ENCODE measurements around the gene POC5.

The POC5 gene

GRCh38 chr5:75756211-75756610 is 39.0 kb upstream of the POC5 start:
- Histone ChIP-seq H3K9me2 (replicated peaks; ENCODE audit: control insufficient read depth, low read length) (no peaks in the 10 kb centered on the region), H3K36me3 (ENCODE audit: control insufficient read depth, low read length) (no peaks in the 10 kb centered on the region), H3K4me1 (ENCODE audit: control insufficient read depth, low read length) (no peaks in the 10 kb centered on the region), H3K4me3 (ENCODE audit: low read length) (no peak overlapping the region), H3F3A (ENCODE audit: control insufficient read depth, insufficient read depth) (no peaks in the 10 kb centered on the region), H3K27ac (ENCODE audit: low read depth, low read length) (no peak overlapping the region), H4K20me1 (ENCODE audit: control insufficient read depth, insufficient read depth, low read depth, low read length) (no peaks in the 10 kb centered on the region), H3K79me2 (ENCODE audit: control insufficient read depth, low read length) (no peaks in the 10 kb centered on the region), H3K4me2 (ENCODE audit: low read length) (no peak overlapping the region), H3K9me3 (ENCODE audit: control insufficient read depth, insufficient read depth, low read length) (no peaks in the 10 kb centered on the region), H3K27me3 (ENCODE audit: control insufficient read depth, low read length) (peaks cover 16% of the 10 kb centered on the region)
- no peak for TF ChIP-seq EZH2phosphoT487 (IDR thresholded peaks at IDR 0.05; ENCODE audit: borderline replicate concordance, low read length)
- TF ChIP-seq, protein P1, sequence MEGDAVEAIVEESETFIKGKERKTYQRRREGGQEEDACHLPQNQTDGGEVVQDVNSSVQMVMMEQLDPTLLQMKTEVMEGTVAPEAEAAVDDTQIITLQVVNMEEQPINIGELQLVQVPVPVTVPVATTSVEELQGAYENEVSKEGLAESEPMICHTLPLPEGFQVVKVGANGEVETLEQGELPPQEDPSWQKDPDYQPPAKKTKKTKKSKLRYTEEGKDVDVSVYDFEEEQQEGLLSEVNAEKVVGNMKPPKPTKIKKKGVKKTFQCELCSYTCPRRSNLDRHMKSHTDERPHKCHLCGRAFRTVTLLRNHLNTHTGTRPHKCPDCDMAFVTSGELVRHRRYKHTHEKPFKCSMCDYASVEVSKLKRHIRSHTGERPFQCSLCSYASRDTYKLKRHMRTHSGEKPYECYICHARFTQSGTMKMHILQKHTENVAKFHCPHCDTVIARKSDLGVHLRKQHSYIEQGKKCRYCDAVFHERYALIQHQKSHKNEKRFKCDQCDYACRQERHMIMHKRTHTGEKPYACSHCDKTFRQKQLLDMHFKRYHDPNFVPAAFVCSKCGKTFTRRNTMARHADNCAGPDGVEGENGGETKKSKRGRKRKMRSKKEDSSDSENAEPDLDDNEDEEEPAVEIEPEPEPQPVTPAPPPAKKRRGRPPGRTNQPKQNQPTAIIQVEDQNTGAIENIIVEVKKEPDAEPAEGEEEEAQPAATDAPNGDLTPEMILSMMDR (IDR thresholded peaks at IDR 0.05; ENCODE audit: low read depth, low read length, poor library complexity, severe bottlenecking), result no peak

DNA sequence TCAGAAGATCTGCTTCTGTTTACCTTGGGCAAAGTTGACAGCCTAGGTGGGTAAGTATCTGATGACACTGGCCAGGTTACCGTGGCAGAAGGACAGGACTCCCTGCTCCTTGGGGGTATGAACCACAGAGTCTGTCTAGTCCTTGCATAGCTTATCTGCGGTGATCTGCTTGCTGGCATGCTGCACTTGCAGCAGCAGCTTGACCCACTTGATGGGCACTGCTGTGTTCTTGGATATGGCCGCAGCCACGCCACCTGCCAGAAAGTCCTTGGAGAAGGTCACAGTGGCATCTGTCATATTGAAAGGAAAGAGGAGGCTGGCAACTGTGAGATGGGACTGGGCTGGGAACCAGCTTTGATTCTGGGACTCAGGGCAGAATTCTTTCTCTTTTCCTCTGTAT is 35.9 kb upstream of the POC5 start:
- no peaks in the 10 kb centered on the region for H3K9me2 ChIP-seq (replicated peaks; ENCODE audit: control insufficient read depth, low read length)
- peaks cover 15% of the 10 kb centered on the region for H3K27me3 ChIP-seq (ENCODE audit: control insufficient read depth, low read length)
- no peak overlapping the region for H3K4me2 ChIP-seq (ENCODE audit: low read length)
- H3K27ac ChIP-seq (ENCODE audit: low read depth, low read length), result no peak overlapping the region
- no peaks in the 10 kb centered on the region for H3K4me1 ChIP-seq (ENCODE audit: control insufficient read depth, low read length)
- H3K36me3 ChIP-seq (ENCODE audit: control insufficient read depth, low read length), result no peaks in the 10 kb centered on the region
- H3K79me2 ChIP-seq (ENCODE audit: control insufficient read depth, low read length), result no peaks in the 10 kb centered on the region
- no peak overlapping the region for H3K4me3 ChIP-seq (ENCODE audit: low read length)
- no peaks in the 10 kb centered on the region for H4K20me1 ChIP-seq (ENCODE audit: control insufficient read depth, insufficient read depth, low read depth, low read length)
- TF ChIP-seq, protein P1 (IDR thresholded peaks at IDR 0.05; ENCODE audit: low read depth, low read length, poor library complexity, severe bottlenecking), result no peak
- no peak for TF ChIP-seq EZH2phosphoT487 (IDR thresholded peaks at IDR 0.05; ENCODE audit: borderline replicate concordance, low read length)
- H3K9me3 ChIP-seq (ENCODE audit: control insufficient read depth, insufficient read depth, low read length), result no peaks in the 10 kb centered on the region
- H3F3A ChIP-seq (ENCODE audit: control insufficient read depth, insufficient read depth), result no peaks in the 10 kb centered on the region

DNA sequence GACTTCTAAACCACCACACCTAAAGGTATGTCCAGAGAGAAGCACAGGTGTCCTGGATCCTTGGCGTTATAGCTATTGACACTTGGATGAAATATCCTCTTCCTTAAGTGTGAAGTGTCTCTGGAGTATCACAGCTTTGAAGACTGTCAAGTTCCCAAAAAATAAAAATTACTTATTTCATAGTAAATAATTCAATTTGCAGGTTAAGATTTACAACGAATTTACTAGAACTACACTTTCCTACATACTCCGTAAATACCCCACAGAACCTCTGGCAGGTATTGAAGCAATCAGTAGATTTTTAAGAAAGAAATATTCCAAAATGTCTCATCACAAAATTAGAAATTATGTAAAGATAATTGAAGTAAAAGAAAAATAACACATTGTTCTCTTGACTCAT is 27.1 kb upstream of the POC5 start:
- no peaks in the 10 kb centered on the region for H4K20me1 ChIP-seq (ENCODE audit: control insufficient read depth, insufficient read depth, low read depth, low read length)
- H3F3A ChIP-seq (ENCODE audit: control insufficient read depth, insufficient read depth), result no peaks in the 10 kb centered on the region
- H3K9me3 ChIP-seq (ENCODE audit: control insufficient read depth, insufficient read depth, low read length), result no peaks in the 10 kb centered on the region
- H3K36me3 ChIP-seq (ENCODE audit: control insufficient read depth, low read length), result no peaks in the 10 kb centered on the region
- H3K9me2 ChIP-seq (replicated peaks; ENCODE audit: control insufficient read depth, low read length), result no peaks in the 10 kb centered on the region
- H3K27me3 ChIP-seq (ENCODE audit: control insufficient read depth, low read length), result no peaks in the 10 kb centered on the region
- H3K79me2 ChIP-seq (ENCODE audit: control insufficient read depth, low read length), result no peaks in the 10 kb centered on the region
- H3K4me1 ChIP-seq (ENCODE audit: control insufficient read depth, low read length), result no peaks in the 10 kb centered on the region
- TF ChIP-seq, protein P1 (IDR thresholded peaks at IDR 0.05; ENCODE audit: low read depth, low read length, poor library complexity, severe bottlenecking), result no peak
- TF ChIP-seq EZH2phosphoT487 (IDR thresholded peaks at IDR 0.05; ENCODE audit: borderline replicate concordance, low read length), result no peak
- H3K27ac ChIP-seq (ENCODE audit: low read depth, low read length), result no peak overlapping the region
- H3K4me2 ChIP-seq (ENCODE audit: low read length), result no peak overlapping the region
- H3K4me3 ChIP-seq (ENCODE audit: low read length), result no peak overlapping the region

GRCh38 chr5:75736273-75736672 is 19.0 kb upstream of the POC5 start:
- no peak overlapping the region for H3K4me2 ChIP-seq (ENCODE audit: low read length)
- no peak overlapping the region for H3K27ac ChIP-seq (ENCODE audit: low read depth, low read length)
- no peaks in the 10 kb centered on the region for H3K79me2 ChIP-seq (ENCODE audit: control insufficient read depth, low read length)
- H3K27me3 ChIP-seq (ENCODE audit: control insufficient read depth, low read length), result peaks cover 10% of the 10 kb centered on the region
- H3K9me2 ChIP-seq (replicated peaks; ENCODE audit: control insufficient read depth, low read length), result no peaks in the 10 kb centered on the region
- H4K20me1 ChIP-seq (ENCODE audit: control insufficient read depth, insufficient read depth, low read depth, low read length), result no peaks in the 10 kb centered on the region
- no peak overlapping the region for H3K4me3 ChIP-seq (ENCODE audit: low read length)
- no peaks in the 10 kb centered on the region for H3K4me1 ChIP-seq (ENCODE audit: control insufficient read depth, low read length)
- TF ChIP-seq EZH2phosphoT487 (IDR thresholded peaks at IDR 0.05; ENCODE audit: borderline replicate concordance, low read length), result no peak
- TF ChIP-seq, protein P1 (IDR thresholded peaks at IDR 0.05; ENCODE audit: low read depth, low read length, poor library complexity, severe bottlenecking), result no peak
- H3F3A ChIP-seq (ENCODE audit: control insufficient read depth, insufficient read depth), result no peaks in the 10 kb centered on the region
- no peaks in the 10 kb centered on the region for H3K36me3 ChIP-seq (ENCODE audit: control insufficient read depth, low read length)
- H3K9me3 ChIP-seq (ENCODE audit: control insufficient read depth, insufficient read depth, low read length), result no peaks in the 10 kb centered on the region

All from DOHH2 (cell line).